ENCODE data around the gene MITF.

The MITF gene, protein sequence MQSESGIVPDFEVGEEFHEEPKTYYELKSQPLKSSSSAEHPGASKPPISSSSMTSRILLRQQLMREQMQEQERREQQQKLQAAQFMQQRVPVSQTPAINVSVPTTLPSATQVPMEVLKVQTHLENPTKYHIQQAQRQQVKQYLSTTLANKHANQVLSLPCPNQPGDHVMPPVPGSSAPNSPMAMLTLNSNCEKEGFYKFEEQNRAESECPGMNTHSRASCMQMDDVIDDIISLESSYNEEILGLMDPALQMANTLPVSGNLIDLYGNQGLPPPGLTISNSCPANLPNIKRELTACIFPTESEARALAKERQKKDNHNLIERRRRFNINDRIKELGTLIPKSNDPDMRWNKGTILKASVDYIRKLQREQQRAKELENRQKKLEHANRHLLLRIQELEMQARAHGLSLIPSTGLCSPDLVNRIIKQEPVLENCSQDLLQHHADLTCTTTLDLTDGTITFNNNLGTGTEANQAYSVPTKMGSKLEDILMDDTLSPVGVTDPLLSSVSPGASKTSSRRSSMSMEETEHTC

DNA sequence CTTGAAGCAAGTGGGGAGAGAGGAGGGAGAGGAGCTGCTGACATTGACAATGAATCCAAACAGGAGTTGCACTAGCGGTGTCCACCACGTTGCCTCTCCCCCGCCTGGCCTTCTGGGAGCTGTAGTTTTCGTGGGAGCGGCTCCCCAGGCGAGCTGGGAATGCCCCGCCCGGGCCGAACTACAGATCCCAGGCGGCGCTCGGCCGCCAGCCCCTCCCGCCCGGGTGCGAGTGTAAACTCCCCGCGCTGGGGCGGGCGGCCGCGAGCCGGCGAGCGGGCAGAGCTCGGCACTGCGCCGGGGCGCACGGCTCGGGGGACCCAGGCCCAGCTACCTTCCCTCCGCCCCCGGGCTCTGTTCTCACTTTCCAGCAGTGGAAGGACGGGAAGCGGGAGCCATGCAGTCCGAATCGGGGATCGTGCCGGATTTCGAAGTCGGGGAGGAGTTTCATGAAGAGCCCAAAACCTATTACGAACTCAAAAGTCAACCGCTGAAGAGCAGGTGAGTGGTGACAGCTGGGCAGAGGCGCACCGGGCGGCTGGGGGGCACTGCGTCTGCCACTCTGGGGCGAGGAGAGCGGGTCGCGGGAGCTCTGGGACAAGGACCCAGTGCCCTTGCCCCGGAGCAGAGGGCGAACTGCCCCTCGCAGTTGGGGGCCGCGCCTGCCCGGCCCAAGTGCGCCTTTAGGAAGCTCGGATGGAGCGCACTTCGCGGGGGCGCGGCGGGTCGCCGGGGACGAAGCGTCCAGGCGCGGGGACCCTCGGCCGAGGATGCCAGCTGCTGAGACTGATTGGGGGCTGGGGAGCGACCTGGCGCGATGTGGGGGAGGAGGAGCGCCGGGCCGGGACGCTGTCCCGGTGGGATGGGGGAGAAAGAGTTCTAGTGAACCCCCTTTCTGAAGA is at the start of gene MITF:
Gene MITF, plus strand, starts transcription at position 261 of the 899 bp plus-strand sequence. Its CDS starts 134 bp downstream, at position 395.
- FAIRE-seq = no peak

DNA sequence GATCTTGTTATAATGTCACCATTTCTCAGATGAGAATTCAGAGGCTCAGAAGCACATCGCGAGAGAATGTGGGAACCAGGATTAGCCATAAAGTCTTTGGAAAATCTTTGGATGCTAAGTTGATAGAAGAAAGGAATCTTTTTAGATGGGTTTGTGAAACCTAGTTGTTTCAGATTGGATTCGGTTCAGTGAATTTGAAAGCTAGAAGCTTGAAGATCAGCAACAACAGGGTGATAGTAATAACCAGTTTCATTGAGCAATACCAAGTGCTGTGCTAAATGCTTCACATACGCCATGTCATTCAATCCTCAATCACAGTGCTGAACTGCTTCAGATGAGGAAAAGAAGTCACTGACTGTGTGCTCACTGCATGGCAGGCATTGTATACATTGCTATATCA is 47.4 kb upstream of the MITF start:
- FAIRE-seq = no peak

DNA sequence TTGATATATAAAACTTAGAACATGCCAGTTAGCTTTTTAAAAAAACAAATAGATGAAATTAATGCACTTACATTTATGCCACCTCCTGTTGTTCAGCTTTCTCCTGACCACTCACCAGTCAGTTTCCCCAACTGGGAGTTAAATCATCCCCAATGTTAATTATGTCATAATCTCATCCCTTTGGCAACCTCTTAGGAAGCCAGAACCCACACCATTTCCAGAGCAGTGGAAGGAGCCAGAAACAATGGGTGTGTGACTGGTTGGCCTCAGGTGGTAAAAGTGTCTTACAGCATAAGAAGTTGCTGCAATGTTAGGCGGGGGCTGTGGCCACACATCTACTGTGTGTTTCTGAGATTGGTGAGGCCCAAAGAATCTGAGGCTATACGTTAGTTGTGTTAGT is 46.5 kb upstream of the MITF start:
- FAIRE-seq = no peak

DNA sequence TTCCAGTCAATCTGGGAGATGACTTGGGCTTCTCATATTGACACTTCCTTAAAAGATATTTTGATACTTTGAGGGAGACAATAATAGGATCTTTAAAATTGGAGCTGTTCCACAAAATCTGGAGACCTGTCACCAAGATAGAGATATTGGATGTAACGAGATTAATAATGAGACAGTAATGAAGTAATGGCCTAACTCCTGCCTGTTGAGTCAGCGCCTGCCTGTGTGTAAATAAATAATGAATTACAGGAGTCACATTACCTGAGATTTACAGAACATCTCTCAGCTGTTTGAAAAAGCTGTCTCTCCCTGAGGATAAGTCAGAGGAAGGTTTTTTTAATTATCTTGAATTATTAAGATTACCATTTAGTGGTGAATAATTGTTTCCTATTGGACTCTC is 43.8 kb upstream of the MITF start:
- no peak for FAIRE-seq

DNA sequence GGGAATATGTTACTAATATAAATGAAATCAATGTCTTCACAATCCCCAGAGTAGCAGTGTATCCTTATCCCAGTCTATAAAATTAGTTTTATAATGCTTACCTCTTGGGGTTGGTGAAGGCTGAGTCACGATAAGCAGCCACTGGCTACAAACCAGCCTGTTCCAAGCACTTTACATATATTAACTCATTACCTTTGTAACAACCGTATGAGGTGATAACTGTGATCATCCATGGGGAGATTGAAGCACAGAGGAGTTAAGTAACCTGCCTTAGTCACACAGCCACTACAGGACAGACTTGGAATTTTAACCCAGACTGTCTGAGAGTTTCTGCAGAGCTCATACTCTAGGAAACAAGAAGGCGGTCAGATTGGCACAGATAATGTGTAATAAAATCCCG is 43.3 kb upstream of the MITF start:
- FAIRE-seq = no peak

DNA sequence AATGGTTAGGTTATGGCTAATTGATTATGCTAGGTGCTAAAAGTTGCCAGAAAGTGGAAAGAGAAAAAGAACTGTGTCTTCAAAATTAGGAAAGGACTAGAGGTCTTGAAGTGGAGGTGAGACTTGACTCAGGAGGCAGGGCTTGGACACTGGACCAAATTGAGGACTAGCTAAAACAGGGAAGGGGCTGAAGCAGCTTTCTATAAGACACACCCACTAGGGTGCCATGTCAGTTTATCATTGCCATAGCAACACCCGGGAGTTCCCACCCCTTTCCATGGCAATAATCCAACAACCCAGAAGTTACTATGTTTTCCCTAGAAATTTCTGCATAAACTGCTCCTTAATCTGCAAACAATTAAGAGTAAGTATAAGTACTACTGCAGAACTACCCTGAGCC is 42.9 kb upstream of the MITF start:
- no peak for FAIRE-seq

DNA sequence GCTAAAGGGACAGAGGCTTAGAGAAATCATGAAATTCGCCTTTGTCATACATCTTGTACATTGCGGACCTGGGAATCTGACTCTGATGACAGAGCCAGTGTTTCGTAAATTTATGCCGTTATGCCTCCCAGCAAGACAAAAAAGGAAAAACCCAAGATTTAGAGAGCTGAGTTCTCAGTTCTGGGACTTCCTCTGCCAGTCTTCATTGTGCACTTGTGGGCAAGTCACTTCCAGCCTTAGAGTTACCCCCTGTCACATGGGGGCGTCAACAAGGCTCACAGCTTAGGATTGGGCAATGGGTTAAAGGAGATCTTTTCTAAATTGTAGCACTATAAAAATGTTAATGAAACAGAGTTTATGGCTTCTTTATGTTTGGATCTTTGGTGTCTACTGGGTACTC is 41.9 kb upstream of the MITF start:
- no peak for FAIRE-seq

DNA sequence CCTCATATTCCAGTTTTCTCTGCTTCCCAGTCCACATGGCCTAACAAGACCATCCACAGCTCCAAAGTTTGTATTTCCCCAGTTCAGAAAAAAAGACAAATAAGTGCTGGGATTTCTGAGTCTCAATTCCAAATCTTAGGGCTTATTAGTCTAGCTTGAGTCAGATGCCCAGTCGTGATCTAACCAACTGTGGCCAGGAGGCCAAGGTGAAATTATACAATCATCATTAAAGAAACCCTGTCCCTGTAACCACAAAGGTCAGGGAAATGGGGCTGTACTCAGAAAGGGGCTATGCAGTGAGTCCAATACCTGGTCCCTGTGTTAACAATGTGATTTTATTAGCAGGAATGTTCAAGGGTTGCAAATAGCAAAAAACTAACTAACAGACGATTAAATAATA is 40.5 kb upstream of the MITF start:
- no peak for FAIRE-seq

DNA sequence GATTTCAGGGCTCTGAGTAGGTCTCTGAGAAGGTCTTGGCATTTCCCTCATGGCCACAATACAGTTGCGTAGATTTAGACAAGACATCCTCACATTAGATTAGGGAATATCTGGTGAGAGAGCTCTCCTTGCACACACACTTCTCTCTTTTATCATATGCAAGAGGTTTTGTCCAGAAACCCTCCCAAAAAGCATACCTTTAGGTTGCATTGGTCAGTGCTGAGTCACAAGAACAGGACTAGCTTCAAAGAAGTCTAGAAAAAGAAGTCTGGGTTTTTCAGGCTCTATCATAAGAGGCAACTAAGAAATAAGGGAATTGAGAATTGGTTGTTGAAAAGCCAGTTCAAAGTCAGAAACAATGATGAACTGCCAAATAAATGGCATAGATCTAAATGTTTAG is 40.1 kb upstream of the MITF start:
- no peak for FAIRE-seq

DNA sequence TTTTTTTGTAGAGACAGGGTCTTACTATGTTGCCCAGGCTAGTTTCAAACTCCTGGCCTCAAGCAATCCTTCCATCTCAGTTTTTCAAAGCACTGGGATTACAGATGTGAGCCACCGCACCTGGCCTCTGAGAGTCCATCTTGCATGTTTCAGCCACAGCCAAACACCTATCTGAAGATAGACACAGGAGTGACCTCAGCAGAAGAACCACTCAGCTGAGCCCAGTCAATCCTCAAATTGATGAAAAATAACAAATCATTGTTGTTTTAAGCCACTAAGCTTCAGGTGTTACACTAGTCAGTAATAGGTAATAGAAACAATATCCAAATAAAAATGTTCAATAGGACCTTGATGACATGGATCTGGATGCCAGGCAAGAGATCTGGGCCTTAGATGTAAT is 38.3 kb upstream of the MITF start:
- FAIRE-seq = no peak

DNA sequence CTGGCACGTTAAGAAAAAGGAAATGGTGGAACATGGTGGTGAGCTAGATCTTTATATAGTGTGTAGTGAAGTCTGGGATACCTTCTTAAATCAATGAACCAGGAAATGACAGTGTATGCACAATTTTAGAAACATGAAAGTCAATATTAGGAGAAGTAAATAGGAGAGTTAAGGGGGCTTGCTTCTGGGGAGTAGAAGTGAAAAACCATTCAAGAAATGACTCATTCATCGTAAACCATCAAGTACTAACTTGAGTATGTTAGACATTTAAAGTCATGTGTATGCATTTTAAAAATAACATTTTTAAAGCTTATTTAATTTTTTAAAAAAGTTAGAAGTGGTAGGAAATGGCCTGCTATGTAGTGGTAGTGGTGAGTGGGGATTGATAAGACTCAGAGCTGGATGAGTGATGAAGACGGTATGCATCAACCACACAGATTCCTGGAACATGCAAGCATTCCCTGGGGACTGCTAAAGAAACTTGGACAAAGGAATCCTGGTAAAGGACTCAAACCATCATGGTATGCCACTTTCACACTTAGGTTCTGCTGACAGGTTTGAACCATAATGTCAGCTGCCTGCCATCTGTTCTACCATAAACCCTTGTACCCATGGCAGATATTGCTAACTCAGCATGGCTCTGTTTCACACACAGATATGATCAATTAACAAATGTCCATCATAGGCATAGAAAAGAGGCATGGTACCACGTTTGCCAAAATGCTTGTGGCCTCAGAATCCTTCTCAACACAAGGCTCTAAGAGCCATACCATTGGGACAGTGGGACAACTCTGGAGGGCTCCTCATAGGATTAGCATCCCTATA is 28.9 kb upstream of the MITF start:
- no peak for FAIRE-seq

DNA sequence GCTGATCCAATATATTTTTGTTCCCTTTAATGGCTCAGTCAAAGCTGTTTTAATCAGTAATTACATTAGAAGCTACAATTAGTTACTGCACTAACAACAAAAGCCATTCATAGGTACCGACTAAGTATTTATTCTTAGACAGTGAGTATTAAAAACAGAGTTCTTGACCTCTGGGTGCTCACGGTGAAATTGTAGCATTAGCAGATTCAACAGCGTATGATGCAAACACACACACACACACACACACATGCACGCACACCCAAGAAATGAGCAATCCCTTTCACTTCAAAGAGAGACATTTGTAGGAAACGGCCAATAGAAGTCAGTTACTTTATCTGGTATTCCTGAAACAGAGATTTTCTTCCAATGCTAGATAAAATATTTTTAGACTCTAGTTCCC is 27.0 kb upstream of the MITF start:
- FAIRE-seq = no peak

DNA sequence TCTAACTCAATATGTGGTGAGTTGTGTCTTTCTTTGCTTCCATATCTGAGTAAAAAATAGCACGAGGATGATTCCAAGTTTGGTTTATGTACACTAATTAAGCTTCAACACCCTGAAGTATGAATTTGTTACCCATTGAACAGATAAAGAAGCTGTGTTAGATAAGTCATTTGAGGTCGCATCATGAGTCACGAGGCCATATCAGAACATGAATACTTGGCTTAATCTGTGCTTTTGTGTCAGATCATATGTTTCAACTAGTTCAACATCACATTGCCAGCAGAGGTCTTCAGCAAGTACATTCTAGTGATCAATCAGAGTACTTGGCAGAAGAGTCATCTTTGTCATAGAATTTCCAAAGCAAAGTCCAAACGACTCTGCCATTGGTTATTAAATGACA is 26.3 kb upstream of the MITF start:
- FAIRE-seq = no peak

DNA sequence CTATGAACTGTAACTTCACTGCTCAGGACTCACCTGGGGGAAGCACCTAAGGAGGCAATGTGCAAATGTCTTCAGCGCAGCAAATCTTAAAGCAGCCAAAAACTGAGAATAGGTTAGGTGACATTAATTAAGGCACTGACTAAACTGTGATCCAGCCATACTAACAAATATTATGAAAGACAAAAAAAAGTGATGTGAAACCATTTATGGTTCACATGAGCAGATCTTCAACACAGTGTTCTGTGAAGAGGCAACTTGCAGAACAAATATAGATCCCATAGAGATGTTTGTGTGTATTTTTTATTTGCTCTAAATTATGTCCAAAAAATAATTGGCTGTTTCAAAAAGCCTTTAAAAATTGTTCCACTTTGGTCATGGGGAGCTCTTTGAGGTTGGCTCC is 24.1 kb upstream of the MITF start:
- FAIRE-seq = no peak

DNA sequence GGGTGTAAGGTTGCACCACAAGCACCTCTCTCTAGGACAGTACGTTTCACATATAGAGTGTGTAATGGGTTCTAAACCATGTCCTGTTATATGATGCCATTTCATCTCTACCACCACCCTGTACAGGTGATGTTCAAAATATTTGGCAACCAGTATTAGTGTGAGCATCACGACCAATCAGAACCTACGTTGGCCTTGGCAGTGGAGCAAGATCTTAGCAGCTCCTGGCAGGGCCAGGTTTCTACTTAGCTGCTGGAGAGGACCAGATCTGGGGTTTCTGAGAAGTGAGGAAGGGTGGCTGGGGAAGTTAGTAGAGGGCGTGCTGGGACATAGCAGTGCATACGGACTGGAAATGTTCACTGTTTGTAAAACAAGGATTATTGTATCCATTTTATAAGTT is 23.1 kb upstream of the MITF start:
- no peak for FAIRE-seq

DNA sequence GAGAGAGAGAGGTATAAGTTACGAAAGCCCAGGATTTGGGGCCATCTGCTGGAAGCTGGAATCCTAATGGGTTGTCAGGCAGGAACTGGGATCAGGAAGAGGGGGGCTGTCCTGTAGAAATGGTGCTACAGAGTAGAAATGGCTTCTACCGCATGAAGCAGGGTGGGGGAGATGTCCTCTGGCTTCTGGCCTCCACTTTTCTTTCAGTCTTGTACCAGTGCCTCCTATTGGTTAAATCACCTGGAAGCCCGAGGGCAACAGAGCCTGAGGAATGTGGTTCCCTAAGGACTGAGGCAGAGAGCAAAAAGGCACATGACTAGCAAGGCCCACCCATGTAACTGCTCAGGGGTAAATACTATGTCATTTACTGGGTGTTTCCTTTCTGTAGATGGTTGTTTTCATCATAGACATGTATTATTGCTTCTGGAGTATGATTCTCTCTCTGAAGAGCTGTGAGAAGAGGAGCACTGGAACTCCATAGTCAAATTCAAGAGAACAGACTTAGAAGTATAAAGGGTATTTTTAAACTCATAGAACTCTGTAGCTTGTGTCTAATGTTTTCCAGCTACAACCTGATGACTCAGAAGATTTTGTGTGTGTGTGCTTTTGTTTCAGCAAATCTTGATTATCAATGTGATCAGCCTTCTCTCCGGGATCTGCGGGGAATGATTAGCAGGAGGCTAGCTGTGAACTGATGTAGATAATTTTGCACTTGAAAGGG is 20.2 kb upstream of the MITF start:
- FAIRE-seq = no peak

DNA sequence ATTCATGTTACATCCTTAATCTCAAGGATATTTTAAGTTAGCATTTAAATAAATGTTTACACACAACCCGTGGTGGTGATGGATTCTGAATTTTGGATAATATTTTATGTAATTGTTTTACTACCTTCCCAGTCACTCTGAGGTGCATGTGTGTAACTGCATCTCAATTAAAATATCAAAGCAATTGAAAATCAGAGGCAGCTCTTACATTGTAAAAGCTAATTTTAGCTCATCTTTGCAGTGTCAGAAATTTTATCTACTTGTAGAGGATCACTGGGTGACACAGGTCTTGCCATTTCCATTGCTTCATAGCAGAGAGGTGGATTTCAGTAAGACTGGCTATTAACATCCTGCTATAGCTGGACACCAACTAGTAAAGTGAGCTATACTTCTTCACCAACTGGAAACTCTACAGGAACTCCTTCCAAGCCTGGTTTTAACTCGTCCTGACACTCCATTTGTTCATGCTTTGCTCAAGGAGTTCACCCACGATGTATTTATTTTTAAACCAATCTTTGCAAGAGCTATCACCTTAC is 19.6 kb upstream of the MITF start:
- no peak for FAIRE-seq

DNA sequence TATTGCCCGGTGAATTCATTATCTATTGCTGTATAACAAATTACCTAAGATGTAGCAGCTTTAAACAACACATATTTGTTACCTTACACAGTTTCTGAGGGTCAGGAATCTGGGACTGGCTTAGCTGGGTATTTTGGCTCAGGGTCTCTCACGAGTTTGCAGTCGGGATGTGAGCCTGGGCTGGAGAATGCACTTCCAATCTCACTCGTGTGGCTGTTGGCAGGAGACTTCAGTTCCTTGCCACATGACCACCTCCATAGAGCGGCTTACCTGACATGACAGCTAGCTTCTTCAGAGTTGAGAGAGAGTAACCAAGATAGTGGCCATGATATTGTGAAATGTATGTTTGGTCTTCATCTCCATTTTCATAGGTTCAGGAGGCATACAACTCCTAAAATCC is 18.4 kb upstream of the MITF start:
- no peak for FAIRE-seq

DNA sequence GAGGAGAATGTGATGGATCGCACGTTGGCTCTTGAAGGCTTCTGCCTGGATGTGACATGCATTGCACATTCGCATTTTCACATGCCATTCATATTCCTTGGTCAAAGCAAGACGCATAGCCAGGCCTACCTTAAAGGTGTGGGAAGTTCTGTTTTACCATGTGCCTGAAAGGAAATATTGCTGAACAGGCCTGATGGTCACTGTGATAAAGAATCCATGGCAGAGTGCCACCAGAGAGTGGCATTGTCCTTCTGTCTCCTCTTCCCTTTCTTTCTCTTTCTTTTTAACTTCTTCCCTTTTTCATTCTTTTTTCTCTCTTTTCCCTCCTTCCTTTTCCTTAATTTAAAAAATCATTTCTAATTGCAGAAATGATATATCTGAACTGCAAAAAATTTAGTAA is 15.9 kb upstream of the MITF start:
- FAIRE-seq = no peak

DNA sequence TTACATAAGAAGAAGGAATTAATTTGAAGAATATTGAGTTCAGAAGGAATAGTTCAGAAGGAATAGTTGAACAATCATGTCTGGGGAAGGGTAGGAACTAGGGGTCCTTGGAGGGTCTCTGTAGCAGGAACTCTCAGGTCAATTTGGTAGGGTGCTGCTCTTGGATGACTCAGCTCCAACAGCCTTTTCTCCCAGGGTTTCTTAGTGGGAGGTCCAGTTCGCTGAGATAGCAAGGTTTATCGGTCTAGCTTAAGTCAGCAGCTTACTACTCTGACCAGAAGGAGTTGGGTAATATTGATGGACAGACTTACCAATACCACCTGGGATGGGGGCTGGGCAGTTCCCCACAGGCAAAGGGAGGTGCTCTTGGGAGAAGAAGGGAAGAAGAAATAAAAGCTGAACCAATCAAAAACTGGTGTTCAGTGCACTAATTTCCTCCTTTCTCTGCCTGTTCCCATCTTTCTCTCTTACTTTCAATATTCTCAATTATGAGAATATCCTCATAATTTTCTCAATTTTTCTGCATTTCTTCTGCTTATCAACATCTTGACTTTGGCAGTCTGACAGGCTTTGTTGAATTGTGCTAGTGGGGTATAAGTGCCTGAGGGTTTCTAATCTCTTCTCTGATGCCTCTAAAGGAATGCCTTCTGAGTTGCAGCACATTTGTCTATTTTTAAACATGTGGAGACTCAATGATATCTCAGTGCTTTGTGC is 14.4 kb upstream of the MITF start:
- FAIRE-seq = no peak

DNA sequence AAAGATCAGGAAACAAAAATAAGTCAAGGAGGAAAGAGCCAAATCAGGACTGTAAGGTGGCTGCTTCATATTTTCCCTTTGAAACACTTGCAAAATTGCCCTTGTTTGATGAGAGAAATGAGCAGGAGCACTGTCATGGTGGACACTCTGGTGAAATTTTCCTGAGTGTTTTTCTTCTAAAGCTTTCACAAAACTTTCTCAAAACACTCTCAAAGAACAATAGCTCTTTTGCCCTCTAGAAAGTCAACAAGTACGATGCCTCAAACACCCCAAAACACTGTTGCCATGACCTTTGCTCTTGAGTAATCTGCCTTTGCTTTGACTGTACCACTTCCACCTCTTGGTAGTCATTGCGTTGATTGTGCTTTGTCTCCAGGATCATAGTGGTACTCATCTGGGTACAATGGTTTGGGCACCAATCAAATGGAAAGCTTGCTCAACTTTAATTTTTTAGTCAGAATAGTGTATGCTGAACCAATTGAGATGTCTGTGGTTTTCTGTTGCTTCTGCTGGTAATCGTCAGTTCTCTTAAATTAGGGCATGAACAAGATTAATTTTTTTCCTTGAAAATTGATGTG is 13.2 kb upstream of the MITF start:
- FAIRE-seq = no peak

Data from TTC549 (cell line).